GM21447 (cell line): ENCODE measurements around the gene DHRS3.

Source experiments
- ATAC-seq: cut with Tn5 transposase; IDR thresholded peaks from one replicate; pipeline ENCODE4 v1.9.1; 2021; ENCODE audit not compliant: unreplicated experiment

The DHRS3 gene

DNA sequence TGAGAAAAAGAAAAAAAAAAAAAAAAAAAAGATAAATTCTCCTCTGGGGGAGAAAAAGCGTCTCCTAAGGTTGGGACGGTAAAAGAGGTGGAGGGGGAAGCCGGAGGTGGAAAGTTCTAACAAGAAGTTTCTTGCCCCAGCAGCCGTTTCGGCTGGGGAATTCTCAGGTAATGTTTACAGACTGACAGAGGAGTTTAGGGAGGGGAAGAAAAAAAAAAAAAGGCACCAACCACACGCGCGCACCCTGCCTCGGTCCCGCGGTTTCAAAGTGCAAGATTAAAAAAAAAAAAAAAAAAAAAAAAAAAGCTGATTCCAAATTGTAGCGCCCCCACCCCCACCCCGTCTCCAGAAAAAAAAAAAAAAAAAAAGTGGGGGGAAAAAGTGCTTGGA, 504 bp downstream of the DHRS3 start:
- ATAC-seq: no peak

DNA sequence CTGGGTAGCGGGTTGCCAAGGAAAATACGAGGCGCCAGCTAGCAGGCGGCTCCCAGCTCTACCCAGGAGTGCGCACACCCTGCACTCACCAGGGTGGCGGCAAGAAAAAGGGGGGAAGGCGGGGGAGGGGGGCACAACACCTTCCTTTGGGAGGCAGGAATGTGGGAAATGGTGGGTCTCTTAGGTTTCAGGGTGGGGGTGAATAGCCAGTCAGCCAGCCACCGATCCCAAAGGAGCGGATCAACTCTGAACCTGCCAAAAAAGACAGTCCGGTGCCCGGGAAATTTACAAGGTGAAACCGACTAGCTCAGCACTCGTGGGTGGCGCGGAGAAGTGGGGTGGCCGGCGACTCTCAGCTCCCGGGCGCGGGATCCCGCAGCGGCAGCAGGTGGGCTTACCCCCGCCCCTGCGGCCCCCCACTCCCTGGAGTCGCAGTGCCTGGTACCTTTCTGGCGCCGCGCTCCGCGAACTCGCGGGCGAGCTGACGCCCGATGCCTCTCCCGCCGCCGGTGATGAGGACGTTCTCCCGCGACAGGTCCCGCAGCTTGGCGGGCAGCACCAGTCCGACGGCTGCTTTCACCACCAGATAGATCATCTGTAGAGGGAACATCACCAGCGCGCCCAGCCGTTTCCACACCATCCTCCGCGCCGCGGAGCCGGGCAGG, 1.2 kb downstream of the DHRS3 start:
- no peak for ATAC-seq

DNA sequence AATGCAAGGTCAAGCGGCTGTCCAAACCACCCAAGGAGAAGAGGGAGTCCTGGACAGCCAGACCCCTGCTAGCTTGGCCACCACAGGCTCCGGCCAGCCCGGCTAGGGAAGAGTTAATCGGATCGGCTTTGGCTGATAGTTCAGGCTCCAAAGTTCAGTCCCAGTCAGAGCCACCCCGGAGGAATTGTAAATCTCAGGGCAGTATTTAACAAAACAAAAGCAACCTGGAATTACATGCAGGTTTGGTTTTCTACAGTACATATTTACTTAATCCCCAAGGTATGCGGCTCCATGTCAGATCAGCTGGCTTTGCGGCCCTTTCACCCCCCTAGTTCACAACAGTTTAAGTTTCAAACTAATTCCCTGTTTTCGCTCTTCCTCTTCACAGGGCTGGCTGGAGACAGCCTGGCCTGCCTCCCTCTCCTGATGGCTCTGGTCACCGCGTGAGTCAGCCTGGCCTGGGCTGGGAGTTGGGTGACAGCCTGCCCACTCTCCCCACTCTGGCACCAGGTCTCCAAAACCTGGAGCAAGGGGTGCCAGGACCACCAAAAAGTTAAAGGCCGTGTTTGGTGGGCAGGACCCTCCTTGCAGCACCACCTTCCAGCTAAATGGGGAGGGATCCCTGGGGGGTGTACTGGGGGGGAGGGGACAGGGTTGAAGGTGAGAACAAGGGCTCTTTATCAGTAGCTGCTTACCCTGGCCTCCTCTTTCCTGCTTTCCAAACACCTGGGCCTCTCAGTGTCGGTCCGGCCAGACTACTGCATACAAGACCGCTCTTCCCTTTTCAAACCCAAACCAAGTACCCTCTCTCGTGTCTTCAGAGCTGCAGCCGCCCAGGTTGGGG, 1.9 kb downstream of the DHRS3 start:
- no peak for ATAC-seq

DNA sequence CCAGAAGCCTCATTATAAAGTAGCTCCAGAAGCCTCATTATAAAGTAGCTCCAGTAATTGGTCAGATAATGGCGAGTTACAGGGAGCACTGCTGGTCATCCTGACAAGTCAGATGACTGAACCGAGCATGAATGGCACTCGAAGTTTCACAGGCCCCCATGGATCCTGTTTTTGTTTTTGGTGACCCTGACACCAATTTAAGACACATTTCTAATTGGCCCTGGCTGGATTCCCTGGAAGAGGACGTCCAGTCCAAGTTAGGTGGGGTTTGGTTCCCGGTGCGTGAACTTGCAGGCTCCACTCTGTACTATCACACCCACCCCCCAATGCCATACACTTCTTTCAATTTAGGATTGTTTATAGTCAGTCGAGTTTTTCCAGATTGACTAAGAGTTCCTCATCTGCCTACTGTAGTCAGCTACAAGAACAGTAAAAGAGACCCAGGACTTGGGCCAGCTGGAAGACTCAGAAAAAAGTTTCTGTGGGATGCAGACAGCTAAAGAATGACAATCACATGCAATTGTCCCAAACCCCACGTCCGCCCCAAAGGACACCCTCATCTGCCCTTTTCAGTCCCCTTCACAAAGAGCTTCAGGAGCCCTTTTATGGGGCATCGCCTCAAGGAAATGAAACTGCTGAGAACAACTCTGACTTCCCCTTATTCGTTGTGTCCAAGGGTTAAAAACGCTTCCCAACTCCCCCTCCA, 2.7 kb downstream of the DHRS3 start:
- no peak for ATAC-seq

GRCh38 chr1:12614402-12615158, 3.4 kb downstream of the DHRS3 start:
- no peak for ATAC-seq

DNA sequence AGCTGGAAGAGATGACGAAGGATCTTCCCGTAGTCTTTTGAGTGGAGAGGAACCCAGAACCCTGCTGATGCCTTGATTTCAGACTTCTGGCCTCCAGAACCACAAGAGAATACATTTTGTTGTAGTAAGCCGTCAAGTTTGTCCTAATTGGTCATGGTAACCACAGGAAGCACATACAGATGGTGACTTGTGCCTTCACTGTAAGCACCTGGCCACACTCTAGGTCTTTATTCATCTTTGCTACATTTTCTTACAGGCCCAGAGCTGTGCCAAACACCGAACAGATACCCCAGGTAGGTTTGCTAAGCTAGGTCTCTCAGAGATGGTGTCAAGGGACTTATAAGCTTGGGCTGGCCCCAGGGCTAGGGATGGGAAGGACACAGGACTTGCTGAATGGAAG, 4.8 kb downstream of the DHRS3 start:
- no peak for ATAC-seq

DNA sequence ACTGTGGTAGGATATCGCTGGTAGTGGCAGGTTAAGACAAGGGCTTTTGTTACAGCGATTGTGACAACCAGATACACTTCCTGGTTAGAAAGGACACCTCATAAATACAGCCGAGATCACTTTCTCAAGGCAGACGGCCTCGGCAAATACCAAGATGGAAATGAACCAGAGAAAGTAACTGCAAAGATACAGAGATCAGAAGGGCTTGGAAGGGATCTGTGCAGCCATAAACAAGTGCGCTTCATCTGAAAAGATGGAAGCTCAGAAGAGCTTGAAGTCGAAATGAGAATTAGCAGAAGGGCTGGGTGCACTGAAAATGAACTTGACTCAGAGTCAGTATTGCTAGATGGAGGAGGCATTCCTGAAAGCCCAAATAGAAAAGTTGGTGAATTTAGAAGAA, 7.1 kb downstream of the DHRS3 start:
- ATAC-seq: no peak

DNA sequence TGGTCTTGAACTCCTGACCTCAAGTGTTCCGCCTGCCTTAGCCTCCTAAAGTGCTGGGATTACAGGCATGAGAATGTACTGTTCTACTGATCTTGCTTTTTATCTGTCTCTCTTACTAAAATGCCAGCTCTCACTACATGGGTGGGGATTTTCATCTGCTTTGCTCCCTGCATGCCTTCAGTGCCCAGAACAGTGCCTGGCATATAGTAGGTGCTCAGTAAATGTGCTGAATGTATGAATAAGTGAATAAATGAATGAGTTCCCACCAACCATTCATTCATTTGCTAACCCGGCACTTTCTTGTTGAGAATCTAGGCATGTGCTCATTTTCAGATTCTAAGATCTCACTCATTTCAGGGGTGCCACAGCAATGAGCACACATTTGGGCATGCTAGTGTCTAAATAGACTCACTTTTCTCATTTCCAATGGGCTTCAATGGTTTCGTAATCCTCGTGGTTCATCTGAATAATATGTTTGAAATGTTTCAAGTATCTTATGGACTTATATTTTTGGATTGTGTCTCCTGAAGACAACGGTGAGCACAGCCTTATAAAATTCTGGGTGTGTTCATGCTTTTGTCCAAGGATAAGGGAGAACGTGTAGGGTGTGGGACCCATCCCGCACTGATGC, 7.6 kb downstream of the DHRS3 start:
- ATAC-seq: no peak

- no peak for ATAC-seq
Observed at GRCh38 chr1:12609469-12610003, 8.5 kb downstream of the DHRS3 start.

DNA sequence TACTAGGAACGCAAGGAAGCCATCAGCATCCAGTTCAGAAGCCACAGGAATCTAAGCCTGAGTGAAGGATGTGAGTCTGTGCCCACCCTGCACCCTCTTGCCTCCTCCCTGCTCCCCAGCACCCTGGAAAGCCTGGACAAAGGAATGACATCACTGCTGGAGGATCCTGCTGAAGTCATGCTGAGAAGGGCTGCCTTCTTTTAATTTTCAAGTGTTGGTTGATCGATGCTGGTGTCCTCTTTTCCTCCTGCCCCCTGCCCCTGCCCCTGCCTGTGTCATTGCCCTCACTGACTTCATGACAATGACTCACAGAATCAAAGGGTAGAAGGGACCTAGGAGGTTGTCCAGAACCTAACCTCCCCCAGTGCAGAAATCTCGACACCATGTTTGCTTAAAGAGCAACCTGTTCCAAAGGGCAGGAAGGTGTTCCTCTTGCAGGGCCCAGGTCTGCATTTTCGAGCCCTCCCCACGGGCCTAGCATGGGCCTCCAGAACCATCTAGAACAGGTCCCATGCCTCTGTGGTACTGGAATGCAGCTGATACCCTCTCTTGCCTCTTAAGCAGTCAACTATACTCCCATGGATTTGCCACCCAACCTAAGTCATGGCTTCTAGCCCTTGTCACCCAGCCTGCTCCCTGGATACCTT, 9.6 kb downstream of the DHRS3 start:
- ATAC-seq: no peak

- no peak for ATAC-seq
Observed at GRCh38 chr1:12607263-12607662, 10.7 kb downstream of the DHRS3 start.

DNA sequence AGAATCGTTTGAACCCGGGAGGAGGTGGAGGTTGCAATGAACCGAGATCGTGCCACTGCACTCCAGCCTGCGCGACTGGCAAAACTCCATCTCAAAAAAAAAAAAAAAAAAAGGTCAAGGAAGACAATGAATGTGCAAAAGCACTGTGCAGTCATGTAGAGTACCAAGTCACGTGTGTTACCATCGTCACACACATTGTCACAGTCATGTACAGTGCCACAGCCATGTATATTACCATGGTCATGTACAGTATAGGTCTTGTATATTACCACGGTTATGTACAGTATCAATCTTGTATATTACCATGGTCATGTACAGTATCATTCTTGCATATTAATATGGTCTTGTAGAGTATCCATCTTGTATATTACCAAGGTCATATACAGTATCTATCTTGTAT, 13.0 kb downstream of the DHRS3 start:
- no peak for ATAC-seq

DNA sequence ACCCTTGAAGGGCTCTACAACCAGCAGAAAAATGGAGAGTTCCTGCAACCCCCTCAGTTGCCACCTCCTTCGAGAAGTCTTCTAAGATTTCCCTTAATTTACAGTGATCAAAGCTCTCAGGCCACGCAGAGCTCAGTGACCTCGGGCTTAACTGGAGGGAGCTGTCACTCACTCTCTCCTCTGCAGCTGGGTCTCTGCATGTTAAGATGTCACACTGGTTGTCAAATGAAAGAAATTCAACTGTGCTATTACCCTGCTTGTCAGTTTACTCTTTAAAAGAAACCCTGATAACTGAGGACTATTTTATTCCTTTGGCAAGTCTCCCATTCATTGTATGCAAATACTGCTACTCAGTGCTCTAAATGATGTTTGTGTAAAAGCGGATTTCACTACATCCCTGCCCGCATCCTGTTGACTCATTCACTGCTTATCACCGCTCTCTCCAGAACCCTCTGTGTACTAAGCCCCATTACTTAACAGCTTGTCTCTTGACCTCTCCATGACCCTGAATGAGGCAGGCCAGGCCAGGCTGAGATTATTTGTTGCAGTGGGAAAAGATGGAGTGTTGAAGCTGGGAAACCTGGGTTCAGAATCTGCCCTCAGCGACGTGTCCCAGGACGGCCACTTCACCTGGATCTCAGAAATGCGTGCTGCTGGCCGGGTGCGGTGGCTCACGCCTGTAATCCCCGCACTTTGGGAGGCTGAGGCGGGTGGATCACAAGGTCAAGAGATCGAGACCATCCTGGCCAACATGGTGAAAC, 13.7 kb downstream of the DHRS3 start:
- peak; percentile 79 for ATAC-seq

- ATAC-seq: no peak
Observed at GRCh38 chr1:12603224-12603623, 14.8 kb downstream of the DHRS3 start.

- ATAC-seq: no peak
Observed at GRCh38 chr1:12602659-12603024, 15.4 kb downstream of the DHRS3 start.

DNA sequence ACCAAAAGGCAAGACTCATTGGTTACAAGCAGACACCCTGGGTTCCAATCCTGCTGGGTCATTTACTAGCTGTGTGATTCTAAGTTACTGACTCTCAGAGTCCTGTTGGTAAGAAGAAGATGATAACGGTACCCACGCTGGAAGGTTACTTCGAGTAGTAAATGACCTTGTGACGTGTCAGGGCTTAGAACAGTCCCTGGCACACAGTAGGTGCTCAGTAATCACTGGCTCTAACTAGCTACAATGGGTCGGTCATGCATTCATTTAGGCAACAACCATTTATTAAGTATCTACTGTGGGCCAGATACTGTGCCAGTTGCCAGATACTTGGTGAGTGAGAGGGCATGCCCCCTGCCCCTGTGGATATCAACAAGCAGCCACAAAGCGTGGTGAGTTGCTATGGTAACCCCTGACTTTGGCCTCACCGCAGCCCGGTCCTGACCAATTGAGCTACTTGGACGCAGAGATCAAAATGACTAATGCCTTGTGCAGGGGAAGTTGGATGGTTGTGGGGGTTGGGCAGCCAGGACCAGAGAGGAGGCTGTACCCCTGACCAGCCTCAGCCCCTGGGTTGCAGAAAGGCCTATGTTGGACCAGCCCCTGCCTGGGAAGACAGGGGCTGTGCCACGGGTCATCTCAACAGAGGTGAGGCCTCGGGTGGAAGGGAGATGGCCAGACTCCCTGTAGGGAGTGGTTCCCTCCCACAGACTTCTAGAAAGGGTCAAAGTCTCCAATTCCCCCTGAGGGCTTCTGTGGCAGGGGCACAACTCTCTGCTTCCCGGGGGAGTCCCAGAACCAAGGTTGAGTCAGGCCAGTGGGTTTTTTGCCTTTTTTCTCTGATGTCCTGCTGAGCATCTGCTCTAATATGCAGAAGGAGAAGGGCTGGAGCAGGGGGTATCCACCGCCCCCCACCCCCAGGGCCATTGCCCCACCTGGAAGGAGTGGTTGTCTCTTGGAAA, 16.0 kb downstream of the DHRS3 start:
- no peak for ATAC-seq

- ATAC-seq: no peak
Observed at GRCh38 chr1:12600880-12601633, 17.0 kb downstream of the DHRS3 start.

- ATAC-seq: no peak
Observed at GRCh38 chr1:12600335-12600734, 17.7 kb downstream of the DHRS3 start.
